HL-60/S4 treated with phorbol 12-myristate 13-acetate at 8.2 ng/mL for 4 days and 3 days (cell line): ENCODE data around the gene GEMIN4.
"Not testable (repeated sequence)": the region's sequence is repeated elsewhere in the genome, so short reads cannot be mapped to it uniquely, and the experiment has no call there.

Source experiments
- in situ Hi-C: fragments of 300-500 bp; cut with MboI; formaldehyde crosslinking; loops from 2 replicates; pipeline ENCODE4 v1.15.0; 2022; ENCODE audit warnings: low sequenced_read_pairs

Gene GEMIN4

GRCh38 chr17:781805-782731, 30.0 kb upstream of the GEMIN4 start, which contains the start of the genes GLOD4 and MRM3:
TSS of gene GLOD4 (minus strand) at chr17:782280. CDS start at chr17:782255, 25 bp downstream.
TSS of gene MRM3 (plus strand) at chr17:782353. CDS start at chr17:782379, 26 bp downstream.
- in situ Hi-C loops = no loop called here

- in situ Hi-C loops = no loop called here
These were observed 26.0 kb upstream of the GEMIN4 start for GRCh38 chr17:778096-778495.

GRCh38 chr17:774313-774584, 22.2 kb upstream of the GEMIN4 start:
- in situ Hi-C loops = no loop called here

GRCh38 chr17:773467-774312, 21.6 kb upstream of the GEMIN4 start:
- in situ Hi-C loops = no loop called here

GRCh38 chr17:773016-773415, 21.0 kb upstream of the GEMIN4 start:
- in situ Hi-C loops = no loop called here

GRCh38 chr17:767076-767475, 15.0 kb upstream of the GEMIN4 start:
- in situ Hi-C loops = no loop called here

GRCh38 chr17:760371-760770, 8.3 kb upstream of the GEMIN4 start:
- in situ Hi-C loops = no loop called here

GRCh38 chr17:759964-760363, 7.9 kb upstream of the GEMIN4 start:
- in situ Hi-C loops = no loop called here

- in situ Hi-C loops = not testable (repeated sequence)
These were observed 4.0 kb upstream of the GEMIN4 start for GRCh38 chr17:756010-756567.

- in situ Hi-C loops = not testable (repeated sequence)
These were observed 3.4 kb upstream of the GEMIN4 start for GRCh38 chr17:755319-755961.

- in situ Hi-C loops = no loop called here
These were observed 1.4 kb upstream of the GEMIN4 start for GRCh38 chr17:753418-753817.

GRCh38 chr17:752620-753219, 656 bp upstream of the GEMIN4 start:
- in situ Hi-C loops = no loop called here

- in situ Hi-C loops = no loop called here
These were observed 629 bp downstream of the GEMIN4 start for GRCh38 chr17:751269-752001.

GRCh38 chr17:750431-751037, 1.5 kb downstream of the GEMIN4 start:
- in situ Hi-C loops = no loop called here

GRCh38 chr17:749359-749758, 2.7 kb downstream of the GEMIN4 start:
- in situ Hi-C loops = not testable (repeated sequence)

- in situ Hi-C loops = not testable (repeated sequence)
These were observed 3.5 kb downstream of the GEMIN4 start for GRCh38 chr17:748604-749003.

- in situ Hi-C loops = no loop called here
These were observed 5.1 kb downstream of the GEMIN4 start for GRCh38 chr17:746783-747629.

GRCh38 chr17:746181-746580, 5.9 kb downstream of the GEMIN4 start:
- in situ Hi-C loops = no loop called here

GRCh38 chr17:745406-745805, 6.7 kb downstream of the GEMIN4 start:
- in situ Hi-C loops = no loop called here
